Measurements from ENCODE around the gene CUL4B. TPM values are rescaled to one million over a fixed set of nuclear protein-coding genes. Genes with fewer than 3 reads are reported as not detected.
"Not testable (repeated sequence)": the region's sequence is repeated elsewhere in the genome, so short reads cannot be mapped to it uniquely, and the experiment has no call there.

CUL4B gene
- polyA plus RNA-seq, 3 donors: 10.2 to 24.2 (median 12.4) TPM

- H3K27ac ChIP-seq (ENCODE audit: low read depth, low read length): no peak overlapping the region
- WGBS, 3 donors: 71 to 82% (median 82%) methylated on average over 12 of the region's 12 CpGs
Observed at GRCh38 chrX:120549483-120550452, 11.0 kb downstream of the CUL4B start.

- H3K27ac ChIP-seq (ENCODE audit: low read depth, low read length): no peak overlapping the region
Observed at GRCh38 chrX:120536061-120536460, 24.7 kb downstream of the CUL4B start.

GRCh38 chrX:120534413-120535205 lies 26.2 kb downstream of the CUL4B start:
- H3K27ac ChIP-seq (ENCODE audit: low read depth, low read length): no peak overlapping the region
- 75 to 87% (median 86%) methylated on average over 3 of the region's 3 CpGs for WGBS, 3 donors

- 80 to 97% (median 89%) methylated on average over 5 of the region's 5 CpGs for WGBS, 3 donors
Observed at GRCh38 chrX:120522820-120523219, 37.9 kb downstream of the CUL4B start.

GRCh38 chrX:120517936-120518335 lies 42.8 kb downstream of the CUL4B start:
- no peak overlapping the region for H3K27ac ChIP-seq (ENCODE audit: low read depth, low read length)
- WGBS, 3 donors: 90 to 94% (median 92%) methylated on average over 3 of the region's 3 CpGs

More at GRCh38 chrX:120522820-120523219, 37.9 kb downstream of the CUL4B start:
- no peak overlapping the region for H3K27ac ChIP-seq (ENCODE audit: low read depth, low read length)

GRCh38 chrX:120514236-120514635 lies 46.5 kb downstream of the CUL4B start:
- H3K27ac ChIP-seq (ENCODE audit: low read depth, low read length): no peak overlapping the region
- 27 to 53% (median 39%) methylated on average over 1 of the region's 1 CpG for WGBS, 3 donors

GRCh38 chrX:120512627-120513026 lies 48.1 kb downstream of the CUL4B start:
- H3K27ac ChIP-seq (ENCODE audit: low read depth, low read length): no peak overlapping the region
- WGBS, 3 donors: 19 to 91% (median 72%) methylated on average over 2 of the region's 2 CpGs

GRCh38 chrX:120512222-120512621 lies 48.5 kb downstream of the CUL4B start:
- H3K27ac ChIP-seq (ENCODE audit: low read depth, low read length): no peak overlapping the region
- 35 to 92% (median 75%) methylated on average over 3 of the region's 3 CpGs for WGBS, 3 donors

- WGBS, 3 donors: 67 to 92% (median 74%) methylated on average over 1 of the region's 1 CpG
- H3K27ac ChIP-seq (ENCODE audit: low read depth, low read length): no peak overlapping the region
Observed at GRCh38 chrX:120504569-120504968, 56.2 kb downstream of the CUL4B start.

- WGBS, 3 donors: 36 to 65% (median 41%) methylated on average over 4 of the region's 4 CpGs
Observed at GRCh38 chrX:120499301-120500072, 61.3 kb downstream of the CUL4B start.

GRCh38 chrX:120490119-120490518 lies 70.6 kb downstream of the CUL4B start:
- 81 to 93% (median 86%) methylated on average over 2 of the region's 2 CpGs for WGBS, 3 donors

More at GRCh38 chrX:120499301-120500072, 61.3 kb downstream of the CUL4B start:
- no peak overlapping the region for H3K27ac ChIP-seq (ENCODE audit: low read depth, low read length)

GRCh38 chrX:120486786-120487185 lies 74.0 kb downstream of the CUL4B start:
- WGBS, 3 donors: 27 to 47% (median 37%) methylated on average over 9 of the region's 9 CpGs
- H3K27ac ChIP-seq (ENCODE audit: low read depth, low read length): no peak overlapping the region

More at GRCh38 chrX:120490119-120490518, 70.6 kb downstream of the CUL4B start:
- not testable (repeated sequence) for H3K27ac ChIP-seq (ENCODE audit: low read depth, low read length)

GRCh38 chrX:120485638-120486520 lies 74.9 kb downstream of the CUL4B start:
- 1 to 26% (median 1%) methylated on average over 38 to 39 of the region's 39 CpGs for WGBS, 3 donors
- H3K27ac ChIP-seq (ENCODE audit: low read depth, low read length): no peak overlapping the region

GRCh38 chrX:120485315-120485637 lies 75.5 kb downstream of the CUL4B start:
- H3K27ac ChIP-seq (ENCODE audit: low read depth, low read length): no peak overlapping the region
- 58 to 67% (median 60%) methylated on average over 3 of the region's 3 CpGs for WGBS, 3 donors

- no peak overlapping the region for H3K27ac ChIP-seq (ENCODE audit: low read depth, low read length)
- 75 to 83% (median 76%) methylated on average over 3 of the region's 3 CpGs for WGBS, 3 donors
Observed at GRCh38 chrX:120477453-120477852, 83.3 kb downstream of the CUL4B start.

GRCh38 chrX:120476714-120477113 lies 84.0 kb downstream of the CUL4B start:
- 61 to 80% (median 68%) methylated on average over 1 to 2 of the region's 2 CpGs for WGBS, 3 donors
- H3K27ac ChIP-seq (ENCODE audit: low read depth, low read length): no peak overlapping the region

- 0 to 30% methylated on average over 1 of the region's 1 CpG; no CpG with 5 or more reads in 1 of the 3 donors for WGBS, 3 donors
- not testable (repeated sequence) for H3K27ac ChIP-seq (ENCODE audit: low read depth, low read length)
Observed at GRCh38 chrX:120475447-120475846, 85.3 kb downstream of the CUL4B start.
